Measurements from ENCODE around the gene FREY1.

Gene FREY1

DNA sequence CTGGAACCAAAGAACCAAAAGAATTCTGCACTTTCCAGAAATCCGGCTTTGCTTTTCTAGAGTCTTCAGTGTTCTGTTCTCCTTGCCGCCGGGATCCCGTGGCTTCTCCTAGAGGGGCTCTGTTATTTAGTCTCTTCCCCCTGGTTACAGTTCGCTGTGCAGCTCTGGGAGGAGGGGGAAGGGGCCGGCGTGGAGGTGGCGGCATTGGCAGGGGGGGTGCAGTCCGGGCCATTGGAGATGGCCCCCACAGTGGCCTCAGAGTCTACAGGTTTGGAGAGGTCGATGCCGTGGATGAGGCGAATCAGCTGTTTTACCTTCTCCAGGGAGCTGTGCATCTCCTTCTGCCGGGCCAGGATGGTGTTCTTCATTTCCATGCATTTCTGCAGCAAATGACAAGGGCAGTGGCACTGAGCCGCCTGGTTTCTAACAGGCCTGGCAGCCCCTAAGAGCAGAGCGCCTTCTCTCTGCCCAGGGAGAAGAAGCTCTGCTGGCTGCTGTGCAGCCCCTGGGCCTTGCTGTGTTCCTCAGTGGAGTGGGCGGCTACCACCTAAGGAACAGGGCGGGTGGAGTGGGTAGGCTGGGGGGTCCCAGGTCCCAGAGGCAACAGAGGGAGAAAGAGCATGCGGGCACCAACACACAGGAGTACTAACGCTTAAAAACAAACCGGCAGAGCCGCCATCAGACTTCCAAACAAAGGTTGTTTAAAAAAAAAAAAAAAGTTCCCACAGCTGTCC, 26.9 kb upstream of the FREY1 start:
- no peak for DNase-seq (ENCODE audit: low read depth)
- no peak overlapping the region for H3K4me3 ChIP-seq (ENCODE audit: low read depth, low read length)
- no peak for TF ChIP-seq CTCF (IDR thresholded peaks at IDR 0.05; ENCODE audit: low read depth, low read length, missing control alignments)
- in situ Hi-C loops (cut with HindIII; ENCODE audit: low sequenced_read_pairs) = no loop called here

- in situ Hi-C loops (cut with HindIII; ENCODE audit: low sequenced_read_pairs) = no loop called here
- TF ChIP-seq CTCF (IDR thresholded peaks at IDR 0.05; ENCODE audit: low read depth, low read length, missing control alignments) = no peak
- DNase-seq (ENCODE audit: low read depth) = peak; percentile 22
- no peak overlapping the region for H3K4me3 ChIP-seq (ENCODE audit: low read depth, low read length)
These were observed 26.2 kb upstream of the FREY1 start for GRCh38 chr11:45933131-45933831.

DNA sequence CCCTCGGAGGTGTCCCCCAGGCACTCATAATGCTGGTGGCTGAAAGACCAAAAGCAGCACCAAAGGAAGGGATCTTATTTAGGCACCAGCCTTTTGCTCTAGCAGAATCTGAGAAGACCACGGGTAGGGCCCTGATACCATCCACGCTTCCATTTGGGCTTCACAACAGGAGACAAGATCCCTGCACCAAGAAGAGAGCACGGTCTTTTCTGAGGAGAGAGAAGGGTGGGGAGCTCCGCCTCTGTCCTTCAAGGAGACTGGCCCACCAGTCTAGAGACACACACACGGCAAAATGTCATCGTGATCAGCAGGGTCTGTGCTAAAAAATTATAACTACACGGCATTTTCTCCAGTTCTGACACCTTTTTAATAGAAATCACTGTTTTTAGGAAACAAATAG, 25.1 kb upstream of the FREY1 start:
- no peak for DNase-seq (ENCODE audit: low read depth)
- H3K4me3 ChIP-seq (ENCODE audit: low read depth, low read length) = no peak overlapping the region
- in situ Hi-C loops (cut with HindIII; ENCODE audit: low sequenced_read_pairs) = no loop called here
- TF ChIP-seq CTCF (IDR thresholded peaks at IDR 0.05; ENCODE audit: low read depth, low read length, missing control alignments) = no peak

DNA sequence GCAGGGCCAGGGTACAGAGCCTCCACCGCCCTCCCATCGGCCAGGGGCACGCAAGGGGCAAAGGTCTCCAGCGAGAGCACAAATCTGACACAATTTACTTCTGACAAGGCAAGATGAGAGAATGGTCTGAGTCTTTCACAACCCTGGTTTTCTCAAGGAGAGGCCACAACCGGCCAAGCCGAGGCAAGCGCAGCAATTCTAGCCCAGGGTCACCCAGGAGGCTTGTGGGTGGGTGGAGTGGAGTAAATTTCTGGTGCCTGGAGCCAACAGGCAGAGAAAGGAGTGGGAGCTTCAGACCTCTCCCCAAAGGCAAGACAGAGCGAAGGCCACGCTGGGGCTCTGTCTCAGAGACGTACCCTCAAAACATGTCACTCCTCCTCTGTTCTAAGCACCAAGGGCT, 24.7 kb upstream of the FREY1 start:
- TF ChIP-seq CTCF (IDR thresholded peaks at IDR 0.05; ENCODE audit: low read depth, low read length, missing control alignments) = no peak
- no peak for DNase-seq (ENCODE audit: low read depth)
- no peak overlapping the region for H3K4me3 ChIP-seq (ENCODE audit: low read depth, low read length)
- in situ Hi-C loops (cut with HindIII; ENCODE audit: low sequenced_read_pairs) = no loop called here

DNA sequence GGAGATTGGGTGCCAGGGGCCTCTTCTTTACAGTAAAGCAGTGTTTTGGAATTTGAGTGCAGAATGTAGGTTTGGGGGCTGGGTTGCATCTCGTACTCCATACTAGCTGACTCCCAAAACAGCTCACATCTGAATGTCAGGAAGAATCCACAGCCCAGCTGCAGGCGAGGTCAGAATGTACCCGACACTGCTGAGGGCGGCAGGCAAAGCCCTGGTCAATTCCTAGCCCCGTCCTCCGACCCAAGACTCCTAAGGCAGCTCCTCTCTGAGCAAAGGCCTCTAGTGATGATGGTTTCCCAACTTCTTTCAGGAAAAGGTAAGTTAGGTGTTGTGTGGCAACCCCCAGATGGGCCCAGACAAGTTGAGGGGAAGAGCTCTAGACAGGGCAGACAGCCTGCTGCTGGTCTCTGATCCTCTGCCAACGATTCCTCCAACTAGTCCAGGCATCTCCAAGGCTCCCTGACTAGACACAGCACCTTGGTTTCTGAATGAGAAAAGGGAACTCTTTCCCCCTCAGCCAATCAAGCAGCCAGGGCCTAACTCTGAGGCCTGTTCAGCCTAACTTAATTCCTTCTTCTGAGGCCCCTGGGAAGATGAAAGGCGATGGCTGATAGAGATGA, 24.0 kb upstream of the FREY1 start:
- H3K4me3 ChIP-seq (ENCODE audit: low read depth, low read length) = no peak overlapping the region
- in situ Hi-C loops (cut with HindIII; ENCODE audit: low sequenced_read_pairs) = no loop called here
- DNase-seq (ENCODE audit: low read depth) = no peak
- TF ChIP-seq CTCF (IDR thresholded peaks at IDR 0.05; ENCODE audit: low read depth, low read length, missing control alignments) = no peak

DNA sequence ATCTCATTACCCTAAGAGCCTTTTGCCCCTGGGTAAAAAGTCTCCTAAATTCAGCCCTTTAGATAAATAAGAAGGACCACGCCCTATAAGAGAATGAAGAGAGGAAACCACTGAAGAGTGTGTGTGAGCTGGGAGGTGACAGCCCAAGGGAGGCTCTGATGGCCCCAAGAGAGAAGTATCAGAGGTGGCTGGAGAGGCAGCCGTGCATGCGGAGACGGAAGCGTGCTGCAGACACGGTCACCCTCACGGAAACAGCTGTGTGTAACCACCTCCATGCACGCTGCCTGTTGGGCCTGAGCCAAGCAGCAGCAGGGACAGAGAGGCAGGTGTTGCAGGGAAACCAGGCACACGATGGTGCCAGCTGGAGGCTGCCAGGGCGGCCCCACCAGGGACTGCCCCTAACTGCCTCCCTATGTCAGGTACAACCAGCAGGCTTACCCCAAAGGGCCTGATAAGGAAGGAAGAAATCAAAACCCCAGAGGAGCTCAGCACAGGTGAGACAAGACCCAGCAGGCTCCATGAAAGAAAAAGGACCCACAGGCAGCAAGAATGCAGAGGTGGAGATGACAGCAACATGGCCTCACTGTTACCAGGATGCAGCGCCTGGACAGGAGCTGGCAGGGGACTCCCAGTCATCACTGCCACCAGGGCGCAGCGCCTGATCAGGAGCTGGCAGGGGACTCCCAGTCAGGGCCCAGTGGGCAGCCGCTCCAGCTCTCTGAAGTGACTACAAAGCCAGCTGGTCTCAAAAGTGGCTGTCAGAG, 23.1 kb upstream of the FREY1 start:
- no peak overlapping the region for H3K4me3 ChIP-seq (ENCODE audit: low read depth, low read length)
- DNase-seq (ENCODE audit: low read depth) = no peak
- TF ChIP-seq CTCF (IDR thresholded peaks at IDR 0.05; ENCODE audit: low read depth, low read length, missing control alignments) = no peak
- in situ Hi-C loops (cut with HindIII; ENCODE audit: low sequenced_read_pairs) = no loop called here

All from astrocyte of the cerebellum (primary cell).